PC-9 (cell line): ENCODE data around the gene KIF26A. TPM values are rescaled to one million over a fixed set of nuclear protein-coding genes. Genes with fewer than 3 reads are reported as not detected.

ENCODE experiments used
- BruUV-seq: library from RNA; stranded (reverse); fragments of 400-500 nt; replicated peaks from 2 replicates; lab custom pipeline; 2021; lab: Mats Ljungman, UMichigan
- CTCF ChIA-PET: fragments of 300-600 bp; sonication (Branson Sonifier 250); formaldehyde crosslinking; loops from one replicate; lab custom pipeline; 2022; ENCODE audit warnings: antibody characterized with exemption; lab: Charles Lee
- POLR2A ChIA-PET: fragments of 300-600 bp; sonication (Branson Sonifier 250); formaldehyde crosslinking; loops from one replicate; lab custom pipeline; 2022; ENCODE audit warnings: antibody characterized with exemption; ENCODE audit not compliant: unreplicated experiment; lab: Charles Lee
- DNase-seq, 2 experiments: peaks; one replicate each; pipeline versions ENCODE4 v3.0.0 to v3.0.0-alpha.2; 2015 to 2022; ENCODE audit warnings: mixed read lengths in 1 of 2
- H2AFZ ChIP-seq: fragments of 200-600 bp; sonication (generic); 2 replicates; pipeline ENCODE4 v1.8.1; 2017; ENCODE audit warnings: antibody characterized with exemption
- H3F3A ChIP-seq: fragments of 200-600 bp; sonication (generic); 2 replicates; pipeline ENCODE4 v1.8.1; 2017; ENCODE audit warnings: antibody characterized with exemption, mild to moderate bottlenecking, low read depth; ENCODE audit not compliant: insufficient read depth
- H3K27ac ChIP-seq: fragments of 200-600 bp; sonication (generic); 2 replicates; pipeline ENCODE4 v1.6.1; 2016; ENCODE audit warnings: mixed run types
- H3K27me3 ChIP-seq: fragments of 200-600 bp; sonication (generic); 2 replicates; pipeline ENCODE4 v1.6.1; 2016; ENCODE audit warnings: low read depth, mixed run types; ENCODE audit not compliant: insufficient read depth
- H3K36me3 ChIP-seq: fragments of 200-600 bp; sonication (generic); 2 replicates; pipeline ENCODE4 v1.6.1; 2016; ENCODE audit warnings: low read depth, mixed run types
- H3K4me1 ChIP-seq: fragments of 200-600 bp; sonication (generic); replicated peaks from 2 replicates; pipeline ENCODE4 v1.6.1; 2016; ENCODE audit warnings: mixed run types; ENCODE audit not compliant: insufficient read depth
- H3K4me2 ChIP-seq: fragments of 200-600 bp; sonication (generic); 2 replicates; pipeline ENCODE4 v1.6.1; 2017; ENCODE audit warnings: mixed run types
- H3K4me3 ChIP-seq: fragments of 200-600 bp; sonication (generic); 2 replicates; pipeline ENCODE4 v1.6.1; 2016; ENCODE audit warnings: mixed run types
- H3K79me2 ChIP-seq: fragments of 200-600 bp; sonication (generic); 2 replicates; pipeline ENCODE4 v1.6.1; 2017; ENCODE audit warnings: low read depth, mixed run types
- H3K9me2 ChIP-seq: fragments of 200-600 bp; sonication (generic); 2 replicates; pipeline ENCODE4 v1.8.1; 2017; ENCODE audit warnings: mild to moderate bottlenecking; ENCODE audit not compliant: insufficient read depth
- H3K9me3 ChIP-seq: fragments of 200-600 bp; sonication (generic); 2 replicates; pipeline ENCODE4 v1.8.1; 2016; ENCODE audit warnings: low read depth; ENCODE audit not compliant: insufficient read depth
- H4K20me1 ChIP-seq: fragments of 200-600 bp; sonication (generic); 2 replicates; pipeline ENCODE4 v1.8.1; 2017; ENCODE audit not compliant: insufficient read depth
- EZH2 ChIP-seq: fragments of 200-600 bp; sonication (generic); IDR thresholded peaks from 2 replicates; pipeline ENCODE4 v1.8.0; 2017; ENCODE audit warnings: antibody characterized with exemption, low read depth
- intact Hi-C: fragments of 100-400 bp; cut with micrococcal nuclease; formaldehyde crosslinking; loops from one replicate; pipeline ENCODE4 v1.10.0; 2022; ENCODE audit not compliant: unreplicated experiment
- total RNA-seq: library from RNA; stranded (reverse); gene quantifications from 2 replicates; pipeline ENCODE4 v1.2.3, GENCODE V29; 2021
- TF ChIP-seq, protein P1 (sequence below): fragments of 200-600 bp; sonication (generic); conservative IDR thresholded peaks from 2 replicates; pipeline ENCODE4 v1.6.1; 2017; ENCODE audit warnings: mixed run types, antibody characterized with exemption, mild to moderate bottlenecking, moderate library complexity

Gene KIF26A
- total RNA-seq, 1 experiment from 2014 or later, result 0.17 TPM

DNA sequence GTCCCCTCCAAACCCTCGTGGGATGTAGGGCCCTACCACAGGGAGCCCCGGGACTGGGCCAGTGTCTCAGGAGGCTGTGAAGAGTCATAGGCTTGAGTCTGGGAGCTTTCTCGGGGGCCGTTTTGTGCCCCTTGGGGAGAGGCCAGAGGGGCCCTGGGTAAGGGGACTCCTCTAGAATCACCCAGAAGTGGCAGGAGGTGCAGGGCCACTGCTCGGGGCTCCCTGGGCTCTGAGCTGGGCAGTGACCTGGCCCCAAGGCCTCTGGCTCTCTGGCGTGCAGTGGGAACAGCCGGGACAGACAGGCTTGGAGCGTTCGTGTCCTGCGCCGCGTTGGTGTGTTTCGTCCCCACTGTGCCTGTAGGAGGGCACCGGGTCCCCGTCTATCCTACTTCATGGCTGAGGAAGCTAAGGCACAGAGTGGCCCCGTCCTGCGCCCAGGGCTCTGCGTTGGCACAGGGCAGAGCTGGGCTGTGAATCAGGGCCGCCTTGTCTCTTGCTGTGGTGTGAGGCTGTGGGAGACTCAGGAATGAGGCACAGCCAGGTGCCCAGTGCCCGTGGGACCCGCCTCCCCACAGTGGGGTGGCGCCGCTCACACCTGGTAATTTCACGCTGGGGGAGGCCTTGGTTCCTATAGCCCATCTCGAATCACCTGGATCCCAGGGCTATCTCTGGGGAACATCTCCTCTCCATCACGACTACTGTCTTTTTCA lies 23.8 kb upstream of the KIF26A start:
- Histone ChIP-seq H4K20me1 (no peaks in the 10 kb centered on the region), H3K4me2 (no peak overlapping the region), H3K27ac (no peak overlapping the region), H3K9me2 (no peaks in the 10 kb centered on the region), H3K27me3 (peaks cover 9% of the 10 kb centered on the region), H2AFZ (no peak overlapping the region), H3K36me3 (no peaks in the 10 kb centered on the region), H3K9me3 (no peaks in the 10 kb centered on the region), H3F3A (no peaks in the 10 kb centered on the region; the same call in none of the 2 replicates), H3K4me3 (no peak overlapping the region), H3K4me1 (peaks cover 7% of the 10 kb centered on the region), H3K79me2 (no peaks in the 10 kb centered on the region)
- intact Hi-C loops, result no loop called here
- POLR2A ChIA-PET, result no interaction called here
- no peak for TF ChIP-seq EZH2
- TF ChIP-seq, protein P1, sequence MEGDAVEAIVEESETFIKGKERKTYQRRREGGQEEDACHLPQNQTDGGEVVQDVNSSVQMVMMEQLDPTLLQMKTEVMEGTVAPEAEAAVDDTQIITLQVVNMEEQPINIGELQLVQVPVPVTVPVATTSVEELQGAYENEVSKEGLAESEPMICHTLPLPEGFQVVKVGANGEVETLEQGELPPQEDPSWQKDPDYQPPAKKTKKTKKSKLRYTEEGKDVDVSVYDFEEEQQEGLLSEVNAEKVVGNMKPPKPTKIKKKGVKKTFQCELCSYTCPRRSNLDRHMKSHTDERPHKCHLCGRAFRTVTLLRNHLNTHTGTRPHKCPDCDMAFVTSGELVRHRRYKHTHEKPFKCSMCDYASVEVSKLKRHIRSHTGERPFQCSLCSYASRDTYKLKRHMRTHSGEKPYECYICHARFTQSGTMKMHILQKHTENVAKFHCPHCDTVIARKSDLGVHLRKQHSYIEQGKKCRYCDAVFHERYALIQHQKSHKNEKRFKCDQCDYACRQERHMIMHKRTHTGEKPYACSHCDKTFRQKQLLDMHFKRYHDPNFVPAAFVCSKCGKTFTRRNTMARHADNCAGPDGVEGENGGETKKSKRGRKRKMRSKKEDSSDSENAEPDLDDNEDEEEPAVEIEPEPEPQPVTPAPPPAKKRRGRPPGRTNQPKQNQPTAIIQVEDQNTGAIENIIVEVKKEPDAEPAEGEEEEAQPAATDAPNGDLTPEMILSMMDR, result no peak
- CTCF ChIA-PET, result no interaction called here
- DNase-seq, result no peak
- BruUV-seq, result no TSS peak

DNA sequence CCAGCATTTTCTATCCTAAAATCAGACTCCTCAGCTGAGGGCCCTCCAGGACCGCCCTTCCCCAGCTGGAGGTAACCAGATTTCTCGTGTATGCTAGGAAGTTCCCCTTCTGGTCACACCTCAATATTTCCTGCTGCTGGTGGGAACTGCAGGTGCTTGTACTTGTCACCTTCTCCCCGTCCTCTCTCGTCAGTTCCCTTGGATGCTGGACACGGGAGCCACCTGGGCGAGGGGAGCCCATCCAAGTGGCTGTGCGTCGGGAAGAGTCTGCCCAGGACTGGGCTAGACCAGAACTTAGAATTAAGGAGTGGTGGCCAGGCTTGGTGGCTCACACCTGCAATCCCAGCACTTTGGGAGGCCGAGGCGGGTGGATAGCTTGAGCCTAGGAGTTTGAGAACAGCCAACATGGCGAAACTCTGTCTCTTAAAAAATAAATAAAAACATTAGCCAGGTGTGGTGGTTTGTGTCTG lies 23.2 kb upstream of the KIF26A start:
- no peak for DNase-seq
- TF ChIP-seq, protein P1, result no peak
- TF ChIP-seq EZH2, result no peak
- BruUV-seq, result no TSS peak
- Histone ChIP-seq H3K36me3 (no peaks in the 10 kb centered on the region), H3K4me3 (no peak overlapping the region), H2AFZ (no peak overlapping the region), H3K79me2 (no peaks in the 10 kb centered on the region), H3K27ac (no peak overlapping the region), H3K27me3 (peaks cover 9% of the 10 kb centered on the region), H4K20me1 (no peaks in the 10 kb centered on the region), H3K4me2 (no peak overlapping the region), H3F3A (no peaks in the 10 kb centered on the region; the same call in none of the 2 replicates), H3K9me2 (no peaks in the 10 kb centered on the region), H3K4me1 (peaks cover 7% of the 10 kb centered on the region), H3K9me3 (no peaks in the 10 kb centered on the region)
- intact Hi-C loops, result no loop called here
- POLR2A ChIA-PET, result no interaction called here
- CTCF ChIA-PET, result interaction anchor here (0.6 kb wide), 1 partner anchor 18 kb away, joined by 10 read pairs; no protein-coding TSS in a partner anchor

DNA sequence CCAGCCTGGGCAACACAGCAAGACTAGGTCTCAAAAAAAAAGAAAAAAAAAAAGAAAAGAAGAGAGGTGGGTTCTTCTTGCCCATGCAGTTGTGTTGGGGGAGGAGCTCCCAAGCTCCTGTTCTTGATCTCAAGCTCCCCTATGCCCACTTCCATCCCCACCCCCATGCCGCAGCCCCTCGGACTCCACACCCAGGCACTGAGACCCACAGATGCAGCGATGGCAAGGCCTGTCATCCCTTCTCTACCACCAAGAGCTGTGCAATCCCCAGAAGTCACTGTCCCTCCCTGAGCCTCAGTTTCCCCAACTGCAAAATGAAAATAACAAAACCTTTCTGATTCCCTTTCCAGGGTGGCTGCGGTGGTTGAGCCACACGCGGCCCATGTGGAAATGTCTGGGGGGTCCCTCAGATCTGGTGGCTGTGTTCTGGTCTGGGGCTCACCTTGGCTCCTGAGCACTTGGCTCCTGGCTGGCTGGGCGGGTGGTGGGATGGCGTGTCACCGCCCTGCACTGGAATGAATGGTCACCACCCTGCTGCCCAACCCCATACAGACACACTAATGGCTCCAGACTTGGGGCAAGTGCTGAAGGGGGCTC lies 22.6 kb upstream of the KIF26A start:
- no peaks in the 10 kb centered on the region for H4K20me1 ChIP-seq
- no peaks in the 10 kb centered on the region for H3K9me3 ChIP-seq
- H3K79me2 ChIP-seq, result no peaks in the 10 kb centered on the region
- H3K36me3 ChIP-seq, result no peaks in the 10 kb centered on the region
- ChIA-PET CTCF (interaction anchor here (0.6 kb wide), 1 partner anchor 19 kb away, joined by 10 read pairs; no protein-coding TSS in a partner anchor), POLR2A (no interaction called here)
- H3K4me2 ChIP-seq, result peak overlapping the region; percentile 94
- BruUV-seq, result TSS peak; percentile 68
- H3K4me1 ChIP-seq, result peaks cover 7% of the 10 kb centered on the region
- no peaks in the 10 kb centered on the region; the same call in none of the 2 replicates for H3F3A ChIP-seq
- no peak for DNase-seq
- TF ChIP-seq EZH2, result no peak
- TF ChIP-seq, protein P1, result no peak
- H3K27me3 ChIP-seq, result peaks cover 9% of the 10 kb centered on the region
- H3K4me3 ChIP-seq, result peak overlapping the region; percentile 92
- no peak overlapping the region for H3K27ac ChIP-seq
- no peaks in the 10 kb centered on the region for H3K9me2 ChIP-seq
- intact Hi-C loops, result no loop called here
- H2AFZ ChIP-seq, result peak overlapping the region; percentile 79; the same call in 1 of the 2 replicates
